HG03565 (cell line): ENCODE results near the gene SLC29A1.

Experiments
- ATAC-seq: cut with Tn5 transposase; IDR thresholded peaks from one replicate; pipeline ENCODE4 v1.9.1; 2021; ENCODE audit warnings: mild to moderate bottlenecking, moderate library complexity; ENCODE audit not compliant: unreplicated experiment

Gene SLC29A1

GRCh38 chr6:44277763-44278162 is 54.4 kb downstream of the SLC29A1 start:
- no peak for ATAC-seq

- ATAC-seq: no peak
Observed at GRCh38 chr6:44278315-44278714, 54.9 kb downstream of the SLC29A1 start.

- ATAC-seq: no peak
Observed at GRCh38 chr6:44278774-44279697, 55.6 kb downstream of the SLC29A1 start.
